Mucosa of descending colon (tissue), 3 donors: ENCODE results near the gene HES4. TPM values are rescaled to one million over a fixed set of nuclear protein-coding genes. Genes with fewer than 3 reads are reported as not detected.

Source experiments
- ATAC-seq: fragments of 200-7000 bp; cut with Tn5 transposase; one replicate; pipeline ENCODE4 v1.9.1; 2020; ENCODE audit warnings: mild to moderate bottlenecking, moderate library complexity
- DNase-seq, 3 donors: peaks; one replicate each; pipeline ENCODE4 v3.0.0-alpha.2; 2020
- H3K36me3 ChIP-seq: fragments of 200-600 bp; one replicate; pipeline ENCODE4 v1.8.0; 2021; ENCODE audit warnings: low read depth, mild to moderate bottlenecking
- H3K4me1 ChIP-seq: fragments of 200-600 bp; one replicate; pipeline ENCODE4 v1.8.0; 2021; ENCODE audit warnings: low read depth, mild to moderate bottlenecking
- H3K4me3 ChIP-seq: fragments of 200-600 bp; one replicate; pipeline ENCODE4 v1.8.0; 2021; ENCODE audit warnings: mild to moderate bottlenecking
- H3K9me3 ChIP-seq: fragments of 200-600 bp; one replicate; pipeline ENCODE4 v1.8.0; 2021; ENCODE audit warnings: mild to moderate bottlenecking
- CTCF ChIP-seq: fragments of 200-600 bp; IDR thresholded peaks from one replicate; pipeline ENCODE4 v1.8.0; 2022; ENCODE audit warnings: antibody characterized with exemption, mild to moderate bottlenecking
- intact Hi-C, 2 donors: fragments of 100-400 bp; cut with DNase I in 1 of 2; cut with micrococcal nuclease in 1 of 2; formaldehyde crosslinking; loops; one replicate each; pipeline versions ENCODE4 v1.11.0 to v1.11.1; 2022; cut with DNase I, micrococcal nuclease
- total RNA-seq, 3 donors: library from RNA; stranded (reverse); fragmentation: NEBNext Ultra II Directional in 2 of 3; extraction: Animal tissue kit (Norgen Biotek cat#: 25700) in 2 of 3; gene quantifications; one replicate each; pipeline versions ENCODE4 v1.2.1 to v1.2.4, GENCODE V29; 2021 to 2023
- donor health status: DM: no; HTN: no; CAD: no; lungs with moderate emphysema.
- donor health status: DM: no; HTN: no; CAD: no.
- donor health status: DM: no; HTN: yes; CAD: no.

HES4 gene
- total RNA-seq, 3 donors from 2014 or later, result 10.3 to 22.7 (median 21.1) TPM

DNA sequence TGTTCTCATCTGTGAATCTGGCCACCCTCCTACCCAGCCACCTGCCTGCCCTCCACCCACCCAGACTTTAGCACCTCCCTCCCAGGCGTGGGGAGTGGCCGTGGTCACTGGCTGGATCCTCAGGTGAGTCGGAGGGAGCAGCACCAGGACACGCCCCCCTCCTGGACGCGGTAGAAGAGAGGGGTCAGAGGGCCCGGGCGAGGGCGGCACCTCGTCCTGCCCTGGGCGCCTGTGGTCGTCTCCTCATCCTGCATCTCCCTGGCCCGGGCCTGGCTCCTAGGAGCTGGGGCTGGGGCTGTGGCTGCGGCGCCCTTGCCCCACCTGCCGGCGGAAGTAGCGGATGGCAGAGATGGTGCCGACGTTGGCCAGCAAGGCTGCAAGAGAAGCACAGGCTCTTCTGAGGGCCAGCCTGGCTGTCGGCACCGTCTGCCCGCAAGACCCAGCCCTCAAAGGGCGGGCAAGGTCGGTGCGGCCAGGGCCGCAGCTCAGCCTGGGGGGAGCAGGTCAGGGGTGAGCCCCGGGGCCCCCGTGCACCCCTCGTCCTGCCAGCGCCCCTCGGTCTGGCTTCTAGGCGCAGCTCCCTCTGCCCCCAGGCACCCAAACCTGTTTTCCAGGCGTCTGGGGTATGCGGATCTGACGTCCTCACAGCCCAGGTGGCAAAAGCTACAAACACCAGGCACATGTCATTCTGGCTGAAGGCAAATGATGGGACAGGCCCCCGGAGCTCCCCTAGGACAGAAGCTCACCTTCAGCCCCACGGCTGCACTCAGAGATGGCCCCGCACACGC is 23.8 kb downstream of the HES4 start:
- H3K36me3 ChIP-seq, result no peaks in the 10 kb centered on the region
- peak; percentile 87 for ATAC-seq
- peaks cover 5% of the 10 kb centered on the region for H3K4me1 ChIP-seq
- TF ChIP-seq CTCF, result peak; percentile 44
- no peak overlapping the region for H3K4me3 ChIP-seq
- intact Hi-C loops, result no loop called here
- peak; percentile 70 to 85 (median 74) for DNase-seq
- H3K9me3 ChIP-seq, result no peaks in the 10 kb centered on the region

- intact Hi-C loops, result no loop called here
- no peak overlapping the region for H3K4me3 ChIP-seq
- H3K36me3 ChIP-seq, result no peaks in the 10 kb centered on the region
- no peaks in the 10 kb centered on the region for H3K9me3 ChIP-seq
- TF ChIP-seq CTCF, result no peak
- peak in 1 of 3 donors; percentile 27 for DNase-seq
- H3K4me1 ChIP-seq, result peaks cover 5% of the 10 kb centered on the region
- ATAC-seq, result no peak
Observed at GRCh38 chr1:975365-975764, 24.5 kb downstream of the HES4 start.

GRCh38 chr1:974687-975328 is 25.1 kb downstream of the HES4 start:
- Histone ChIP-seq H3K9me3 (no peaks in the 10 kb centered on the region), H3K4me1 (peaks cover 5% of the 10 kb centered on the region), H3K36me3 (no peaks in the 10 kb centered on the region), H3K4me3 (no peak overlapping the region)
- intact Hi-C loops, result no loop called here
- peak in 1 of 3 donors; percentile 21 for DNase-seq
- no peak for TF ChIP-seq CTCF
- ATAC-seq, result no peak

DNA sequence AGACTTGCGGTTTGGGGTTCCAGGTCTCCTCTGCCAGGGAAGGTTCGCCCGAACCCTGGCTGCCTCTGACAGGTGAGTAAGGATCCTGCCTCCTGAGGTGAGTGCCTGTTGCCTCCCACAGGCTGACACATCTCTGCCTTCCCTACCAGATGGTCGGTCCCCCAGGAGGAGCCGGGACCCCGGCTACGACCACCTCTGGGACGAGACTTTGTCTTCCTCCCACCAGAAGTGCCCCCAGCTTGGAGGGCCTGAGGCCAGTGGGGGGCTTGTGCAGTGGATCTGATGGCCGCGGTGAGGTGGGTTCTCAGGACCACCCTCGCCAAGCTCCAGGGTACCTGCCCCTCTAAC is 25.6 kb downstream of the HES4 start:
- no peak for TF ChIP-seq CTCF
- DNase-seq (no peak), ATAC-seq (no peak)
- intact Hi-C loops, result no loop called here
- Histone ChIP-seq H3K4me3 (no peak overlapping the region), H3K4me1 (peaks cover 5% of the 10 kb centered on the region), H3K36me3 (no peaks in the 10 kb centered on the region), H3K9me3 (no peaks in the 10 kb centered on the region)

DNA sequence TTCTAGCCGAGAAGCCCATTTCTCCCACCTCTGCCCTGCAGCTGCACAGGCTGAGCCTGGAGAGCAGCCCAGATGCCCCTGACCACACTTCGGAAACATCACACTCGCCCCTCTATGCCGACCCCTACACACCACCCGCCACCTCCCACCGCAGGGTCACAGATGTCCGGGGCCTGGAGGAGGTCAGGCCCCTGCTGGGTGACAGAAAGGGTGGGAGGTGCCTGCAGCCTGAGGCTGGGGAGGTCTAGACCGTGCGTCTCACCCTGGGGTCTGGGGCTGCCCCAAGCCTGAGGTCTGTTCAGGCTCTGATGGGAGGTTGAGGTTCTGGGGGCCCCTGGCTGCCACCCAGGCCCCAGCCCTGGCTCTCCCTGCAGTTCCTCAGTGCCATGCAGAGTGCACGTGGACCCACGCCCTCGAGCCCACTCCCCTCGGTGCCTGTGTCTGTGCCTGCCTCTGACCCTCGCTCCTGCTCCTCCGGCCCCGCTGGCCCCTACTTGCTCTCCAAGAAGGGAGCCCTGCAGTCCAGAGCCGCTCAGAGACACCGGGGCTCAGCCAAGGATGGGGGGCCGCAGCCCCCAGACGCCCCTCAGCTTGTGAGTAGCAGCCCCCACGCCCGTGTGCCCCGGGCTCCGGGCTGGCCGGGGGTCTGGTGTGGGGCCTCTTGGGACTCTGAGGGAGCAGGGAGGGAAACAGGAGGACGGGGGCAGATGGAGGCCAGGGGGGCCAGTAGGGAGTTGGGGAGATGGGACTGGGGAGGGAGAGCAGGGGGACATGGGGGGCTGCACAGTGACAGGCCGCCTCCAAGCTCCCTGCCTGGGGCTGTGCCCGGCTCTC is 26.2 kb downstream of the HES4 start:
- no peaks in the 10 kb centered on the region for H3K9me3 ChIP-seq
- intact Hi-C loops, result no loop called here

More for the DNA sequence above, 26.2 kb downstream of the HES4 start:
- Histone ChIP-seq H3K36me3 (no peaks in the 10 kb centered on the region), H3K4me1 (peaks cover 5% of the 10 kb centered on the region), H3K4me3 (no peak overlapping the region)
- peak in 1 of 3 donors; percentile 46 for DNase-seq
- no peak for TF ChIP-seq CTCF
- ATAC-seq, result no peak
